ENCODE measurements around the gene TMEM273. TPM values are rescaled to one million over a fixed set of nuclear protein-coding genes. Genes with fewer than 3 reads are reported as not detected.

Gene TMEM273
- total RNA-seq, 1 donor from 2014 or later: 48.5 TPM

DNA sequence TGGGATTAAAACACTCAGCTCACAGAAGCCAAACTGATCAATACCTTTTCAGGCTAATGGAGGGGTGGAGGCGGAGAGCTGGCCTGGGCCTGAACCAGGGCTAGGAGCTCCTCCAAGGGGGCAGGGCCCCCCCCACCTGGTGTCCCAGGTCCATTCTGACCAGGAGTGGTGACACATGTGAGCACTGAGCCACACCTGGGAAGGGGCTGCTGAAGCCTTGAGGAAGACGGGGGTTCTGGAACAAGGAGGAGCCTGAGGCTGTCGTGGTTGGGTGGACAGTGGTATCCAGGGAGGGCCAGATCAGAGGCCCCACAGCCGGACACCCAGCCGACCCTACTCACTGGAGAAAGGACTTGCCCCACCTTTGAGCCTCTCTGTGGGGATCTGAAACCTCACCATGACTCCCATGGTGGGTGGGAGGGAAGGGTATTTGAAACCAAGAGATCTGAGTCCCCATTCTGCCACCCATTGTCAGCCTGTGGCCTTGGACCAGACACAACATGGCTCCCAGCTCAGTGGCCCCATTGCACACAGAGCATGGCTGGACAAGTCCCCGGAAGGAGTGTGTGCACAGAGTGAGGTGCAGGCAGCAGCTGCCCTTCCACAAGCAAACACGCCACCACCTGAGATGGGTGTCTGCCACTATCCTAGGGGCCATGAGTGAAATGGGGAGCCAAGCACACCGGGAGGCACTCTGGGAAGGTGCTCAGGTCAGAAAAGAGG is 12.4 kb downstream of the TMEM273 start:
- no peak for ATAC-seq
- no peaks in the 10 kb centered on the region for H3K36me3 ChIP-seq
- H3K4me1 ChIP-seq: peaks cover 50% of the 10 kb centered on the region
- H3K9me3 ChIP-seq: no peaks in the 10 kb centered on the region
- no peak overlapping the region for H3K4me3 ChIP-seq
- TF ChIP-seq, protein P1, sequence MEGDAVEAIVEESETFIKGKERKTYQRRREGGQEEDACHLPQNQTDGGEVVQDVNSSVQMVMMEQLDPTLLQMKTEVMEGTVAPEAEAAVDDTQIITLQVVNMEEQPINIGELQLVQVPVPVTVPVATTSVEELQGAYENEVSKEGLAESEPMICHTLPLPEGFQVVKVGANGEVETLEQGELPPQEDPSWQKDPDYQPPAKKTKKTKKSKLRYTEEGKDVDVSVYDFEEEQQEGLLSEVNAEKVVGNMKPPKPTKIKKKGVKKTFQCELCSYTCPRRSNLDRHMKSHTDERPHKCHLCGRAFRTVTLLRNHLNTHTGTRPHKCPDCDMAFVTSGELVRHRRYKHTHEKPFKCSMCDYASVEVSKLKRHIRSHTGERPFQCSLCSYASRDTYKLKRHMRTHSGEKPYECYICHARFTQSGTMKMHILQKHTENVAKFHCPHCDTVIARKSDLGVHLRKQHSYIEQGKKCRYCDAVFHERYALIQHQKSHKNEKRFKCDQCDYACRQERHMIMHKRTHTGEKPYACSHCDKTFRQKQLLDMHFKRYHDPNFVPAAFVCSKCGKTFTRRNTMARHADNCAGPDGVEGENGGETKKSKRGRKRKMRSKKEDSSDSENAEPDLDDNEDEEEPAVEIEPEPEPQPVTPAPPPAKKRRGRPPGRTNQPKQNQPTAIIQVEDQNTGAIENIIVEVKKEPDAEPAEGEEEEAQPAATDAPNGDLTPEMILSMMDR (IDR thresholded peaks at IDR 0.05): no peak
- H3K27me3 ChIP-seq (ENCODE audit: low read depth): no peaks in the 10 kb centered on the region
- DNase-seq: no peak
- intact Hi-C loops (cut with DNase I): no loop called here
- no peak overlapping the region for H3K27ac ChIP-seq

DNA sequence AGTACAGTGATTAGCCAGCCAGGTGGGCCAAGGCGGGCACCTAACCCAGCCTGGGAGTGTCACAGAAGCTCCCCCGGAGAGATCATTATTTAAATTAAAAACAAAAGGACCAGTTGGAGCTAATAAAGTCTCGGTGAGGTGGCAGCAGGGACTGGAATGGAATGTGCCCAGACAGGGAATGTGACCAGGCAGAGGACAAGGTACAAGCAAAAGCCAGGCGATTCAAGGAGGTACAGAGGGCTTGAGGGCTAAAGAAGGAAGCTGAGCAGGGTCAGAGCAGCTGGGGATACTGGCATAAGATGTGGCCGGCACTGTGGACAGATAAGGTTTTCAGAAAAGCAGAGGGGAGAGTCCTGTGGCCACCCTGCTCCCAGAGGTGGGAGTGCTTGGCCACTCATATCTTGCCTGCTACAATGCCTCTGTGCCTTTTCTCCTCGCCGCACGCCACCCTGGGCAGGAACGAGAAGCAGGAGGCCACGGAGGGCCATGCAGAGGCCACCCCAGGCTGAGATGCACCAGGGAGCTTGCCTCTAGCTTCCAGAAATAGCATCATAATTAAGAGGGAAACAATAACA is 13.2 kb downstream of the TMEM273 start:
- H3K27me3 ChIP-seq (ENCODE audit: low read depth): no peaks in the 10 kb centered on the region
- H3K27ac ChIP-seq: no peak overlapping the region
- DNase-seq (no peak), ATAC-seq (no peak)
- no peaks in the 10 kb centered on the region for H3K9me3 ChIP-seq
- peaks cover 53% of the 10 kb centered on the region for H3K4me1 ChIP-seq
- TF ChIP-seq, protein P1 (IDR thresholded peaks at IDR 0.05): no peak
- no peaks in the 10 kb centered on the region for H3K36me3 ChIP-seq
- intact Hi-C loops (cut with DNase I): no loop called here
- H3K4me3 ChIP-seq: no peak overlapping the region

DNA sequence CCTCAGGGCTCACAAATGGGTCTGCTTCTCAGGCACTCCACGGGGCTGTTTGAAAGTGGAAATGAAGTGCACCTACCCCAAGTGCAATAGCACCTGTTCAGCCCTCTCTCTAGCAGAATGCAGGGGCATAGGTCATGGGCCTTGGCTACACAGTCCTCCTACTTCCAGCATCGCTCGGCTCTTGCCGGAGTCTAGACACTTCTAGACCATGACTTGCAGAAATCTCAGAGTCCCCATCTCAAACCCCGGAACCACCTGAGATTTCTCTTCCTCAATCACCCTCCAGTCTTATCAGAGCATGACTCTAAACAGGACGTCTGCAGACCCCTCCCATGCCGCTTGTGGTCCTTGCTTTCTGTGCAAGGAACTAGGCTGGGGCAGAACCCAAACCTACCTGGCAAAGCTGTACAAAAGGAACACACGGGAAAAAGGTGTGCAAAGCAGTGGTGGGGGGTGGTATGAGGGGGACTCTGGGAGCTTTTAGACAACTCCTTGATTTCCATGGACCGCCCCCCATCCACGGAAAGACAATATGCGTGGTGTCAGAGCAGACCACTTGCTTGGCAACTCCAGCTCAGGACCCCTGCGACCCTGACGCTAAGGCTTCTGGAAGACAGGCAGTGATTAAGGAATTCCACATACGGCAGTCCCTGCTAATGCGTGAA is 13.8 kb downstream of the TMEM273 start:
- no peak for ATAC-seq

DNA sequence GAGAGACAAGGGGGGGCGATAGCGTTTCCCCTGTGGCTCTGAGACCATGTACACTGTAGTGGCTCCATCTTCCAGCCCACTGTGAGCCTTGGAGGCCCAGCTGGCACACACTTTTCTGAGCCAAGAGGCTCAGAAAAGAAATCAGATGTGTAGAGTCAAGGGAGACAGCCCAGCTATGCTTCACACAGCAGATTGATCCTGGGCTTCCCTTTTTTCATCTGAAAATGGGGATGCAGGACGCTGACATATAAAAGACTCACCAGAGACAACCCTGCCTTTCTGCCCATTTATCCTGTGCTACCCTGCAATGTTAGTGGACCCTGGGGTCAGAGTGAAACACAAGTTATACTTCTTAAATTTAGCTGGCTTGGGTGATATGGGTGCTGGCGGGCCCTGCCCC is 14.3 kb downstream of the TMEM273 start:
- Histone ChIP-seq H3K4me1 (peaks cover 50% of the 10 kb centered on the region), H3K36me3 (no peaks in the 10 kb centered on the region), H3K9me3 (no peaks in the 10 kb centered on the region), H3K4me3 (no peak overlapping the region), H3K27me3 (ENCODE audit: low read depth) (no peaks in the 10 kb centered on the region), H3K27ac (no peak overlapping the region)
- intact Hi-C loops (cut with DNase I): no loop called here
- DNase-seq (no peak), ATAC-seq (no peak)
- TF ChIP-seq, protein P1 (IDR thresholded peaks at IDR 0.05): no peak

More for the DNA sequence above, 13.8 kb downstream of the TMEM273 start:
- no peak overlapping the region for H3K4me3 ChIP-seq
- peaks cover 53% of the 10 kb centered on the region for H3K4me1 ChIP-seq
- DNase-seq: no peak
- TF ChIP-seq, protein P1 (IDR thresholded peaks at IDR 0.05): no peak
- no peaks in the 10 kb centered on the region for H3K27me3 ChIP-seq (ENCODE audit: low read depth)
- H3K27ac ChIP-seq: no peak overlapping the region
- intact Hi-C loops (cut with DNase I): no loop called here
- H3K9me3 ChIP-seq: no peaks in the 10 kb centered on the region
- no peaks in the 10 kb centered on the region for H3K36me3 ChIP-seq

DNA sequence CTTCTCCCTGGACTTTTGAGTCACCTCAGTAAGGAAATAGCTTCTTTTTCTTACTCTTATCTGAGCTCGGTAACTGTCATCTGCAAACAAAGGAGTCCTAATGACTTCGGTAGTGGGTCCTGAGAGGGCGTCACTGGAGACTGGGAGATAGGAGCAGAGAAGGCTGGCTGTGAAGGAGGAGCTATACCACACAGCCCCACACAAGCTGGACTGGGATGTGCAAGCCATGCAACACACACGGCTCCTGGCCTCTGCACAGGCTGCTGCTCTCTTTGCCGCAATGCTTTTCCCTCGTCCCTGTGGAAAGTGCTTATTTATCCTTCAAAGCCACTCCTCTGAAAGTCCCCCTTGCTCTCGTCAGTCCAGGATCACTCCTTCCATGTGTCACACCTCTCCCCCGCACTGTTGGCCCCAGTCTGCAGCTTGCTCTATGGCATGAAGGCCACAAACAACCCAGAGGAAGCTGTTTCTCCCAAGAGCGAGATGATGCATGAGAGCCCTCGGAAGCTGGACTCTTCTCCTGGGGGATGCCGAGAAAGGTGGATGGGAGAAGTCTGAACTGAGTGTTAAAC is 14.9 kb downstream of the TMEM273 start:
- H3K9me3 ChIP-seq: no peaks in the 10 kb centered on the region
- TF ChIP-seq, protein P1 (IDR thresholded peaks at IDR 0.05): no peak
- no peak overlapping the region for H3K27ac ChIP-seq
- intact Hi-C loops (cut with DNase I): no loop called here
- DNase-seq: no peak
- H3K27me3 ChIP-seq (ENCODE audit: low read depth): no peaks in the 10 kb centered on the region
- H3K36me3 ChIP-seq: no peaks in the 10 kb centered on the region
- no peak for ATAC-seq
- H3K4me1 ChIP-seq: peaks cover 44% of the 10 kb centered on the region
- no peak overlapping the region for H3K4me3 ChIP-seq
